Measurements from ENCODE around the gene GTF3C5.

The GTF3C5 gene

DNA sequence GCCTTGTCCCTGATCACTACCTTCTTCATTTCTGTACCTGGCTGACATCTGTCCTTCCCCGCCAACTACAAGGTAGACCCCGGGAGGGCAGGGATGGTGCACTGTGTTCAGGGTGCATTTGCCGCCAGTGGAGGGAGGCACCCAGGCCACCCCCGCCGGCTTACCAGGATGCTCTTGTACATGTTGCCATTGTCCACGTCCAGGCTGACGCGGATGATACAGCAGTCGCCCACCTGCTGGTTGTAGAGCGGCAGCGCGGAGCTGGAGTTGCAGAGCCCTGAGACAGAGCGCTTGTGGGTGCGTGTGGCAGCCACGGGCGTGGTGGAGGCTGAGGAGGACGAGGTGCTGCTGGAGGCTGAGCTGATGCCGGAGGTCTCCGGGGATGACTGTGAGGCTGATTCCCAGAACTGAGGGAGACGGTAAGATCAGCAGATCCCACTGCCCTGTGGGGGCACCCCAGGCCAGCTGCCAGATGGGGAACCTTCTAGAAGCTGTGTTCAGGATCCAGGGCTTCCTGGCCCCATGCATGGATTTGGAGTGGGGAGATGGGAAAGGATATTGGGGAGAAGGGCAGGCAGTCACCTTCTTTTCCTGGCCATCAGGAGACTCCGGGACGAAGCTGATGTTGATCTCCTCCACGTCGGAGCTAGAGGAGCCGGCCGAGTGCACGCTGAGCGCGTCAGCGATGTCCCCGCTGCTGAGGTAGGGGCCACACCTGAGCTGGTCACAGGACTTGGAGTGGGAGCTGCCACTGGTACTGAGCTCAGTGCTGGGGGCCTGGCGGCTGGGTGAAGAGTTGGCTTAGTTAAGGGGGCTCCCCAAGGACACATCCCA lies 70.8 kb downstream of the GTF3C5 start:
- DNase-seq (ENCODE audit: extremely low read depth, insufficient read length) = no peak
- Histone ChIP-seq H3K4me3 (replicated peaks; ENCODE audit: low read depth, low read length) (no peak overlapping the region), H3K36me3 (ENCODE audit: control insufficient read depth, insufficient read depth, low read length) (peaks cover 52% of the 10 kb centered on the region), H3K27me3 (replicated peaks; ENCODE audit: control insufficient read depth, insufficient read depth, low read length) (no peaks in the 10 kb centered on the region)
- TF ChIP-seq, protein P1, sequence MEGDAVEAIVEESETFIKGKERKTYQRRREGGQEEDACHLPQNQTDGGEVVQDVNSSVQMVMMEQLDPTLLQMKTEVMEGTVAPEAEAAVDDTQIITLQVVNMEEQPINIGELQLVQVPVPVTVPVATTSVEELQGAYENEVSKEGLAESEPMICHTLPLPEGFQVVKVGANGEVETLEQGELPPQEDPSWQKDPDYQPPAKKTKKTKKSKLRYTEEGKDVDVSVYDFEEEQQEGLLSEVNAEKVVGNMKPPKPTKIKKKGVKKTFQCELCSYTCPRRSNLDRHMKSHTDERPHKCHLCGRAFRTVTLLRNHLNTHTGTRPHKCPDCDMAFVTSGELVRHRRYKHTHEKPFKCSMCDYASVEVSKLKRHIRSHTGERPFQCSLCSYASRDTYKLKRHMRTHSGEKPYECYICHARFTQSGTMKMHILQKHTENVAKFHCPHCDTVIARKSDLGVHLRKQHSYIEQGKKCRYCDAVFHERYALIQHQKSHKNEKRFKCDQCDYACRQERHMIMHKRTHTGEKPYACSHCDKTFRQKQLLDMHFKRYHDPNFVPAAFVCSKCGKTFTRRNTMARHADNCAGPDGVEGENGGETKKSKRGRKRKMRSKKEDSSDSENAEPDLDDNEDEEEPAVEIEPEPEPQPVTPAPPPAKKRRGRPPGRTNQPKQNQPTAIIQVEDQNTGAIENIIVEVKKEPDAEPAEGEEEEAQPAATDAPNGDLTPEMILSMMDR (IDR thresholded peaks at IDR 0.05; ENCODE audit: insufficient read depth, low read length, poor library complexity, severe bottlenecking) = no peak

DNA sequence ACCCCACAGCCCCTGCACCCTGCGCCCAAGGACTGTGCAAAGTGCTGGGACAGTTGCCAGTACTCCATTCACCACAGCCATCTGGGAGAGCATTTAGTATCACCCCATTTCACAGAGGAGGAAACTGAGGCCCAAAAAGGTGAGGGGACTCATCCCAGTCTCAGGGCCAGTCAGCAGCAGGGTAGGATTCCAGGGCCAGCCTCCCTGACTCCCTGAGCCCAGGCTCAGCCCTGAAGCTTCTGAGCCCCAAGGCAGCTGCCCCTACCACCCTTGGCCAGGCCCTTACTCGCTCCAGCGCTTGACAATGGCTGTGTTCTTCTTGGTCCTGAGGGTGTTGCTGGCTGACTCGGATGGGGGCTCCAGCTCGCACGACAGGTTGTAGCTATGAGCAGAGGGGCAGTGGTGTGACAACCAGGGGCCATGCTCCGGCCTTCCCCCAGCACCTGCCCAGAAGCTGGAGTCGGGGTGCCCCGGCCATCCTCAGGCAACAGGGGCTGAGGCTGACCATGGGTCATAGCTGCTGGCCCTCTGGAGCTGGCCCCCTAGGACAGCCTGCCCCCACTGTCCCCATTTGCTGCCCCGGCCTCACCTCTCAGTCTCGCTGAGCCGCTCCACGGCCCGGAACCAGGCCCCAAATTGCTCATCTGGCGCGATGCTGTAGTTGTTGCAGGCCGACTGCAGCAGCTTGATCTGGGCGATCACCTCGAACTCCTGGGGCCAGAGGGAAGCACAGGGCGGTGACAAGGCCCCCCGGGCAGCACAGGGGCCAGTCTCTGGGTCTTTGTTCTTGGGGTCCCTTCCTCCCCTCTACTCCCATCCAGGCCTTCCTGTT lies 71.6 kb downstream of the GTF3C5 start:
- peaks cover 59% of the 10 kb centered on the region for H3K36me3 ChIP-seq (ENCODE audit: control insufficient read depth, insufficient read depth, low read length)
- DNase-seq (ENCODE audit: extremely low read depth, insufficient read length) = no peak
- TF ChIP-seq, protein P1 (IDR thresholded peaks at IDR 0.05; ENCODE audit: insufficient read depth, low read length, poor library complexity, severe bottlenecking) = no peak
- no peak overlapping the region for H3K4me3 ChIP-seq (replicated peaks; ENCODE audit: low read depth, low read length)
- H3K27me3 ChIP-seq (replicated peaks; ENCODE audit: control insufficient read depth, insufficient read depth, low read length) = no peaks in the 10 kb centered on the region

DNA sequence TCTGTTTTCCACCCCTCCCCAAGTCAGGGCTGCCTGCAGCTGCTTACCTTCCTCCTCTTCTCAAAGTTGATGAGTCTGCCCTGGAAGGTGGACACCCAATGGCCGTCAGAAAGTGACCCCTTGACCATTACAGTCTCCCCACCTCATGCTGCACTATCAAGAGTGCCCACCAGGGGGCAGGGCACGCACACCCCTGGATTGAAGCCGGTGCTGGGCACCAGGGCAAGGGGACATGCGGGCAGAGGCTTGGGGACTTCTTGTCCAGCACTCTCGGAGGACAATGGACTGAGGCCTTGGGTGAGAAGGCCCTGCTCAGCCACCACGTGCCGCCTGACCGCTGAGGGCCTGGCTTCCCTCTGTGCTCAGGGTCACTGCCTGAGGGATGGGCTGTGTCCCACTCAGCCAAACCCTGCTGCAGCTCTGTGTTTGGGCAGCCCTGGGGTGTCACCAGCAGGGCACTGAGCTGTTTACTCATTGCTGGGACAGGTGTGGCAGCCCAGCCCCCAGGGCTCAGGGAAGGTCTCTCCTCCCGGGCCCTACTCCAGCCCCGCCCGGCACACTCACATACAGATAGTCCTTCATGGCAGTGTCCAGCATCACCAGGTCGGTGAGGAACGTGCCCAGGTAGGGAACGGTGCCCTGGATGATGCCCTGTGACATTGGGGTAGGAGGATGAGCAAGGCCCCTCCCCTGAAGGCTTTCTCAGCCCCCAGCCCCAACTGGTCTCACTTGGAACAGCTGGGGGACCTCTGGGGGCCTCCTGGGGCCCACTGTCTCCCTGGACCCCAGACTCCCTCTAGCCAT lies 72.6 kb downstream of the GTF3C5 start:
- TF ChIP-seq, protein P1 (IDR thresholded peaks at IDR 0.05; ENCODE audit: insufficient read depth, low read length, poor library complexity, severe bottlenecking) = peak; percentile 91
- Histone ChIP-seq H3K27me3 (replicated peaks; ENCODE audit: control insufficient read depth, insufficient read depth, low read length) (no peaks in the 10 kb centered on the region), H3K36me3 (ENCODE audit: control insufficient read depth, insufficient read depth, low read length) (peaks cover 62% of the 10 kb centered on the region), H3K4me3 (replicated peaks; ENCODE audit: low read depth, low read length) (no peak overlapping the region)
- DNase-seq (ENCODE audit: extremely low read depth, insufficient read length) = no peak

DNA sequence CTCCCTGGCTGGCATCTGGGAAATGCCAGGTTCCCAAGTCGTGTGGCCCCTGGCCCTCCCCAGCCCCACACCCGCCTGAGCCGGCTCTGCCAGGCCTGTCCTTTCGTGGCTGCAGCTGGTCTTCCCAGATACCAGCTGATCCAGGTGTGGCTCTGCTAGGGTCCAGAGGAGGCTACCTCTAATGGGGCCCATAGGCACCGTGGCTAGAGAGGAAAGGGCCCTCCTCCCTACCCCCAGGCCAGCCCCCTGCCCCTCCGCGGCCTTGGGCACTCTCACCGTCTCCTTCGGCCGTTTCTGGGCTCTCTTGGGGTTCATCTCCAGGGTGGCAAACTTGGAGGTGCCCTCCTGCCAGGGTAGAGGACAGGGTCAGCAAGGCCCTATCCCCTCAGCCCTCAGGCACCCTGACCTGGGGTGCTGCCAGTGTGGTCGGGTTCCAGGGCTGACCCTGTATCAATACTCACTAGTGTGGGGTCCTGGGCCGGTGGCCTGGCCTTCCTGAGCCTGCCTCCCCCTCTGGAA lies 73.2 kb downstream of the GTF3C5 start:
- no peak for DNase-seq (ENCODE audit: extremely low read depth, insufficient read length)
- Histone ChIP-seq H3K27me3 (replicated peaks; ENCODE audit: control insufficient read depth, insufficient read depth, low read length) (no peaks in the 10 kb centered on the region), H3K36me3 (ENCODE audit: control insufficient read depth, insufficient read depth, low read length) (peaks cover 62% of the 10 kb centered on the region), H3K4me3 (replicated peaks; ENCODE audit: low read depth, low read length) (no peak overlapping the region)
- TF ChIP-seq, protein P1 (IDR thresholded peaks at IDR 0.05; ENCODE audit: insufficient read depth, low read length, poor library complexity, severe bottlenecking) = no peak

DNA sequence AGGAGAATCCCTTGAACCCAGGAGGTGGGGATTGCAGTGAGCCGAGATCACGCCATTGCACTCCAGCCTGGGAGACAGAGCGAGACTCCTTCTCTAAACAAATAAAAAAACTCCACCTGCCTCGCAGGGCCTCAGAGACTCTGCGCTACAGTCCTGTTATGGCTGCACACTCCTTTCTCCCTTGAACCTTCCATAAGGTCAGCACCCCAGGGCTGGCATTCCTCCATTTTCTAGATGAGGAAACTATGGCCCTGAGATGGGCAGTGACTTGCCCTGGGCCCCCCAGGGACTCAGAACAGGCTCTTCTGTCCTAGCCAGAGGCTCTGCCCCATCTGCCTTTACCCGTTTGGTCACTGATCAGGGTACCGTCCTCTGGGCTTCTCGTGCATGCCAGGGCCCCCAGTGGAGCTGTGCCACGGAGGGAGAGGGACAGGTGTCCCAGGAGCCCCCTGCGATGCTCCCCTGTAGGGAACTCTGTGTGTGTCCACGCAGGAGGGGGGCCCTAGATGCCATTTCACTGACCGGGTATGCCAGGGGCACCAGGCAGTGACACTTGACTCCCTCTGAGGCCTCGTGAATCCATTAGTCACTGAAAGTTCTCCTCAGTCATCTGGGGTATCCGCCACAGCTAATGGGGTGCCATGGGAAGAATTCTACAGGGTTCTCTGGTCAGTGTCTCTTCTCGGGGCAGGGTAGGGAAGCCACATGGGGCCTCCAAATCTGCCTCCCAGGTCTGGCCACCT lies 74.1 kb downstream of the GTF3C5 start:
- TF ChIP-seq, protein P1 (IDR thresholded peaks at IDR 0.05; ENCODE audit: insufficient read depth, low read length, poor library complexity, severe bottlenecking) = no peak
- Histone ChIP-seq H3K4me3 (replicated peaks; ENCODE audit: low read depth, low read length) (no peak overlapping the region), H3K36me3 (ENCODE audit: control insufficient read depth, insufficient read depth, low read length) (peaks cover 64% of the 10 kb centered on the region), H3K27me3 (replicated peaks; ENCODE audit: control insufficient read depth, insufficient read depth, low read length) (no peaks in the 10 kb centered on the region)
- no peak for DNase-seq (ENCODE audit: extremely low read depth, insufficient read length)

Data from GM06990 (cell line).